ENCODE results near the gene GPC6. TPM values are rescaled to one million over a fixed set of nuclear protein-coding genes. Genes with fewer than 3 reads are reported as not detected.

Gene GPC6
- total and polyA plus RNA-seq, 2 donors (not counting 3 experiments of a cell fraction or from before 2014, with no cell fraction given) = 0.01 TPM; not detected in 1

DNA sequence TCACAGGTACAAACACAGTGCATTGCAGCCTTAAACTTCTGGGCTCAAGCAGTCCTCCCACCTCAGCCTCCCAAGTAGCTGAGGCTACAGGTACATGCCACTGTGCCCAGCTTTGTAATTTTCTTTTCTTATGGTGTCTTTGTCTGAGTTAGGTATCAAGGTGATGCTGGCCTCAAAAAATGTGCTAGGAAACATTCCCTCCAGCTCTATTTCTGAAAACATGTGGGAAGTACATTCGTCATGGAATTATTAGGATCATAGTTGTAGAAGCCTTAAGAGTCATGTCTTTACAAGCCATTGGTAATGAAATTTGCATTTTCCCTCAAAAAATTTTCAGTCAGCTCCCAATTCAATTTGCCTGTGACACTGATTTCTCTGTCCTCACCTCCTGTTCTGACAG is 1021.3 kb downstream of the GPC6 start:
- no peaks in the 10 kb centered on the region for H3K9me1 ChIP-seq (replicated peaks; ENCODE audit: control insufficient read depth, extremely low read depth, insufficient read depth, low read length)
- DNase-seq (ENCODE audit: low read depth, low spot score) = no peak
- H3K4me2 ChIP-seq (ENCODE audit: insufficient read depth, low read length) = no peak overlapping the region
- TF ChIP-seq EZH2 (IDR thresholded peaks at IDR 0.05; ENCODE audit: borderline replicate concordance, low read depth, low read length, severe bottlenecking) (no peak), POLR2AphosphoS5 (IDR thresholded peaks at IDR 0.05; ENCODE audit: insufficient read depth, low read depth, low read length) (no peak), MYC (IDR thresholded peaks at IDR 0.05; ENCODE audit: low read depth, low read length) (no peak), GATA2 (IDR thresholded peaks at IDR 0.05; ENCODE audit: insufficient read depth, insufficient read length, low read depth, low read length) (no peak), JUN (IDR thresholded peaks at IDR 0.05; ENCODE audit: borderline replicate concordance, insufficient read depth, insufficient read length, low read depth) (no peak), FOS (IDR thresholded peaks at IDR 0.05; ENCODE audit: borderline replicate concordance, insufficient read depth, low read length) (no peak), POLR2A (IDR thresholded peaks at IDR 0.05; ENCODE audit: low read depth, low read length) (no peak)
- TF ChIP-seq, protein P1, sequence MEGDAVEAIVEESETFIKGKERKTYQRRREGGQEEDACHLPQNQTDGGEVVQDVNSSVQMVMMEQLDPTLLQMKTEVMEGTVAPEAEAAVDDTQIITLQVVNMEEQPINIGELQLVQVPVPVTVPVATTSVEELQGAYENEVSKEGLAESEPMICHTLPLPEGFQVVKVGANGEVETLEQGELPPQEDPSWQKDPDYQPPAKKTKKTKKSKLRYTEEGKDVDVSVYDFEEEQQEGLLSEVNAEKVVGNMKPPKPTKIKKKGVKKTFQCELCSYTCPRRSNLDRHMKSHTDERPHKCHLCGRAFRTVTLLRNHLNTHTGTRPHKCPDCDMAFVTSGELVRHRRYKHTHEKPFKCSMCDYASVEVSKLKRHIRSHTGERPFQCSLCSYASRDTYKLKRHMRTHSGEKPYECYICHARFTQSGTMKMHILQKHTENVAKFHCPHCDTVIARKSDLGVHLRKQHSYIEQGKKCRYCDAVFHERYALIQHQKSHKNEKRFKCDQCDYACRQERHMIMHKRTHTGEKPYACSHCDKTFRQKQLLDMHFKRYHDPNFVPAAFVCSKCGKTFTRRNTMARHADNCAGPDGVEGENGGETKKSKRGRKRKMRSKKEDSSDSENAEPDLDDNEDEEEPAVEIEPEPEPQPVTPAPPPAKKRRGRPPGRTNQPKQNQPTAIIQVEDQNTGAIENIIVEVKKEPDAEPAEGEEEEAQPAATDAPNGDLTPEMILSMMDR (IDR thresholded peaks at IDR 0.05; ENCODE audit: extremely low read depth in 1 of 2, insufficient read depth in 1 of 2, low read depth in 1 of 2, low read length in 2 of 2) = no peak
- TF ChIP-seq, protein P2, sequence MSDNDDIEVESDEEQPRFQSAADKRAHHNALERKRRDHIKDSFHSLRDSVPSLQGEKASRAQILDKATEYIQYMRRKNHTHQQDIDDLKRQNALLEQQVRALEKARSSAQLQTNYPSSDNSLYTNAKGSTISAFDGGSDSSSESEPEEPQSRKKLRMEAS (IDR thresholded peaks at IDR 0.05; ENCODE audit: insufficient read depth, insufficient read length) = no peak
- H4K20me1 ChIP-seq (replicated peaks; ENCODE audit: control insufficient read depth, extremely low read depth, insufficient read depth, low read length) = no peaks in the 10 kb centered on the region
- H3K9ac ChIP-seq (replicated peaks; ENCODE audit: extremely low read depth, insufficient read depth, low read length) = no peak overlapping the region
- H2AFZ ChIP-seq (ENCODE audit: low read depth, low read length) = no peak overlapping the region
- no peaks in the 10 kb centered on the region for H3K9me3 ChIP-seq (replicated peaks; ENCODE audit: control insufficient read depth, insufficient read depth, low read length)
- no peaks in the 10 kb centered on the region for H3K4me1 ChIP-seq (ENCODE audit: control insufficient read depth, extremely low read depth, insufficient read depth, low read length)
- ChIA-PET CTCF (no interaction called here), POLR2A (no interaction called here)
- no peaks in the 10 kb centered on the region for H3K27me3 ChIP-seq (ENCODE audit: control insufficient read depth in 2 of 2, insufficient read depth in 2 of 2, low read length in 2 of 2)
- dilution Hi-C loops (cut with MboI; ENCODE audit: extremely low pct_ligation_motif_present, low sequenced_read_pairs) = no loop called here
- no peaks in the 10 kb centered on the region for H3K36me3 ChIP-seq (ENCODE audit: control insufficient read depth in 2 of 2, extremely low read depth in 1 of 2, insufficient read depth in 2 of 2, low read length in 2 of 2)
- H3K79me2 ChIP-seq (ENCODE audit: control insufficient read depth, insufficient read depth, low read length) = no peaks in the 10 kb centered on the region
- no peak overlapping the region for H3K27ac ChIP-seq (ENCODE audit: insufficient read depth, low read depth, low read length)
- no TSS peak for BruUV-seq (replicated peaks)
- FAIRE-seq = no peak
- H3K4me3 ChIP-seq (replicated peaks in 1 of 3; ENCODE audit: insufficient read depth in 1 of 3, low read depth in 1 of 3, low read length in 3 of 3) = no peak overlapping the region
- intact Hi-C loops (cut with micrococcal nuclease) = no loop called here

Measured in endothelial cell of umbilical vein (primary cell).